Lower leg skin (tissue), 4 donors: ENCODE measurements around the gene UFSP2. TPM values are rescaled to one million over a fixed set of nuclear protein-coding genes. Genes with fewer than 3 reads are reported as not detected.

Experiments
- DNase-seq, 2 donors: peaks; one replicate each; pipeline ENCODE4 v3.0.0-alpha.2; 2019; ENCODE audit warnings: low spot score in 2 of 2
- H3K4me3 ChIP-seq: fragments of 200-600 bp; sonication (generic); 2 replicates; pipeline ENCODE4 v1.5.1; 2017; ENCODE audit warnings: mild to moderate bottlenecking, low read depth; ENCODE audit not compliant: poor library complexity, severe bottlenecking
- CTCF ChIP-seq, 3 donors: fragments of 450-650 bp; IDR thresholded peaks; one replicate each; pipeline ENCODE4 v1.5.1; 2016; ENCODE audit warnings: antibody characterized with exemption in 3 of 3, mild to moderate bottlenecking in 3 of 3, moderate library complexity in 2 of 3
- POLR2A ChIP-seq, 2 donors: fragments of 450-650 bp; IDR thresholded peaks; one replicate each; pipeline ENCODE4 v1.6.1; 2016 to 2017; ENCODE audit warnings: antibody characterized with exemption in 2 of 2, mild to moderate bottlenecking in 1 of 2, moderate library complexity in 1 of 2
- WGBS, 2 donors: methylation state at CpG; one replicate each; pipeline ENCODE4 v1.1.5; 2018; 5-methylcytosine and 5-hydroxymethylcytosine counted together
- intact Hi-C: fragments of 100-400 bp; cut with DNase I; formaldehyde crosslinking; loops from one replicate; pipeline ENCODE4 v1.15.0; 2023; ENCODE audit warnings: low total_unique reads
- total RNA-seq, 4 donors: library from RNA; depleted of rRNA; stranded (reverse); fragments of >200 nt; gene quantifications; one replicate each; pipeline ENCODE4 v1.1.0, GENCODE V29; 2016

The UFSP2 gene
- total RNA-seq, 4 donors from 2014 or later = 24.6 to 53.5 (median 32.4) TPM

- TF ChIP-seq CTCF (IDR thresholded peaks at IDR 0.05) = no peak
- TF ChIP-seq POLR2A (IDR thresholded peaks at IDR 0.05) = no peak
- intact Hi-C loops = no loop called here
- no peak for DNase-seq
- no peak overlapping the region for H3K4me3 ChIP-seq
- WGBS, 2 donors = 78 to 87% methylated on average over 3 of the region's 3 CpGs
Observed at GRCh38 chr4:185361872-185362271, 63.9 kb downstream of the UFSP2 start.

- TF ChIP-seq CTCF (IDR thresholded peaks at IDR 0.05) (no peak), POLR2A (IDR thresholded peaks at IDR 0.05) (no peak)
- WGBS, 2 donors = 88 to 95% methylated on average over 8 of the region's 8 CpGs
- no peak overlapping the region for H3K4me3 ChIP-seq
- intact Hi-C loops = no loop called here
- DNase-seq = no peak
Observed at GRCh38 chr4:185359767-185360446, 65.9 kb downstream of the UFSP2 start.

- no peak for DNase-seq
- H3K4me3 ChIP-seq = no peak overlapping the region
- intact Hi-C loops = no loop called here
- WGBS, 2 donors = 89 to 90% methylated on average over 4 of the region's 4 CpGs
- TF ChIP-seq CTCF (IDR thresholded peaks at IDR 0.05) = no peak
- TF ChIP-seq POLR2A (IDR thresholded peaks at IDR 0.05) = no peak
Observed at GRCh38 chr4:185358959-185359358, 66.8 kb downstream of the UFSP2 start.

GRCh38 chr4:185358514-185358913 lies 67.2 kb downstream of the UFSP2 start:
- WGBS, 2 donors = 84 to 88% methylated on average over 4 of the region's 4 CpGs
- TF ChIP-seq POLR2A (IDR thresholded peaks at IDR 0.05) = no peak
- no peak for TF ChIP-seq CTCF (IDR thresholded peaks at IDR 0.05)
- intact Hi-C loops = no loop called here
- H3K4me3 ChIP-seq = no peak overlapping the region
- DNase-seq = no peak

GRCh38 chr4:185357733-185358440 lies 67.9 kb downstream of the UFSP2 start:
- WGBS, 2 donors = 77 to 87% methylated on average over 7 of the region's 7 CpGs
- TF ChIP-seq POLR2A (IDR thresholded peaks at IDR 0.05) (no peak), CTCF (IDR thresholded peaks at IDR 0.05) (no peak)
- no peak overlapping the region for H3K4me3 ChIP-seq
- intact Hi-C loops = no loop called here
- DNase-seq = no peak
